GM12878 (cell line): Measurements from ENCODE around the gene ANKRD17. TPM values are rescaled to one million over a fixed set of nuclear protein-coding genes. Genes with fewer than 3 reads are reported as not detected.

ENCODE experiments used
- ASH2L ChIP-seq: fragments of 300-600, 200-600 bp; sonication (generic); IDR thresholded peaks from 2 replicates; pipeline ENCODE4 v1.6.1; 2017; ENCODE audit warnings: low read depth, mild to moderate bottlenecking, borderline replicate concordance
- ATF3 ChIP-seq: IDR thresholded peaks from 2 replicates; pipeline ENCODE4 v1.6.1; 2011; ENCODE audit warnings: low read depth, mild to moderate bottlenecking, low read length, moderate library complexity, borderline replicate concordance; ENCODE audit errors: extremely low read depth
- BCL3 ChIP-seq: IDR thresholded peaks from 2 replicates; pipeline ENCODE4 v1.6.1; 2011; ENCODE audit warnings: borderline replicate concordance, low read depth, mild to moderate bottlenecking, moderate library complexity, low read length; ENCODE audit not compliant: insufficient read depth, poor library complexity, severe bottlenecking
- CEBPZ ChIP-seq: fragments of 150-350 bp; IDR thresholded peaks from 2 replicates; pipeline ENCODE4 v1.6.1; 2016; ENCODE audit warnings: low read depth, low read length
- ESRRA ChIP-seq: IDR thresholded peaks from 2 replicates; pipeline ENCODE4 v1.6.1; 2012; ENCODE audit warnings: mild to moderate bottlenecking, low read length, improper control_type of control experiment
- FOXK2 ChIP-seq: fragments of 450-650 bp; IDR thresholded peaks from 2 replicates; pipeline ENCODE4 v1.6.1; 2017; ENCODE audit warnings: mild to moderate bottlenecking, moderate library complexity
- HDGF ChIP-seq: fragments of 450-650 bp; IDR thresholded peaks from 2 replicates; pipeline ENCODE4 v1.6.1; 2016; ENCODE audit warnings: antibody characterized with exemption
- MTA2 ChIP-seq: fragments of 450-650 bp; IDR thresholded peaks from 2 replicates; pipeline ENCODE4 v1.6.1; 2016; ENCODE audit warnings: low read depth, mild to moderate bottlenecking, moderate library complexity
- RAD51 ChIP-seq: fragments of 450-650 bp; IDR thresholded peaks from 2 replicates; pipeline ENCODE4 v1.6.1; 2016; ENCODE audit warnings: moderate library complexity, mild to moderate bottlenecking, inconsistent platforms
- RUNX3 ChIP-seq: IDR thresholded peaks from 2 replicates; pipeline ENCODE4 v1.6.1; 2012; ENCODE audit warnings: low read length, inconsistent platforms
- ZBTB11 ChIP-seq: fragments of 450-650 bp; formaldehyde crosslinking; IDR thresholded peaks from 2 replicates; pipeline ENCODE4 v1.5.0; 2022; ENCODE audit warnings: mild to moderate bottlenecking, missing genetic modification characterization
- ZZZ3 ChIP-seq: IDR thresholded peaks from 2 replicates; pipeline ENCODE4 v1.6.1; 2011; ENCODE audit warnings: low read depth; ENCODE audit not compliant: control insufficient read depth, insufficient read length
- polyA plus RNA-seq, 11 experiments: library from polyadenylated mRNA; depleted of rRNA in 4 of 11; unstranded in 6 of 11; stranded (reverse) in 5 of 11; fragments of >200 nt; fragmentation: Nextera tagmentation in 4 of 11; fragmentation: Illumina TruSeq in 1 of 11; extraction: Ambion mirVana in 4 of 11; extraction: Trizol in 1 of 11; gene quantifications; 1 replicate in 1 of 11; 2 replicates in 10 of 11; pipeline versions ENCODE4 v1.2.1 to v1.2.3, GENCODE V29; 2011 to 2016; ENCODE audit warnings: inconsistent platforms in 2 of 11, missing spikeins in 2 of 11, low read depth in 1 of 11
- total RNA-seq, 4 experiments: library from RNA; depleted of rRNA in 3 of 4; stranded (reverse); fragments of >200 nt in 3 of 4; fragmentation: Illumina TruSeq in 1 of 4; extraction: Trizol in 1 of 4; gene quantifications; 2 replicates each; pipeline versions ENCODE4 v1.2.1 to v1.2.3, GENCODE V29; 2013 to 2021

The ANKRD17 gene
- total and polyA plus RNA-seq, 10 of the 15 experiments (the other 5 are each of a cell fraction or from before 2014, with no cell fraction given) = 11.7 to 46.5 (median 32.6) TPM

GRCh38 chr4:73258686-73259570, at the start of gene ANKRD17 (continued):
- TF ChIP-seq ZZZ3 (no peak), ZBTB11 (no peak), ATF3 (peak; percentile 74; the same call in 1 of the 2 replicates), HDGF (no peak), ASH2L (peak; percentile 94; the same call in 1 of the 2 replicates), RUNX3 (peak; percentile 85), FOXK2 (no peak), MTA2 (peak; percentile 45; the same call in 1 of the 2 replicates), RAD51 (no peak), BCL3 (peak; percentile 60), CEBPZ (no peak), ESRRA (no peak)
- TF ChIP-seq, all 136 proteins: peak for 67
